Stimulated activated effector memory CD8-positive, alpha-beta T cell treated with anti-CD3 and anti-CD28 coated beads, Interleukin-12 subunit alpha, Interleukin-12 subunit beta, amount 100 ng/mL, for 72 hours (primary cell): ENCODE results near the gene HLA-G.
"Not testable (repeated sequence)": the region's sequence is repeated elsewhere in the genome, so short reads cannot be mapped to it uniquely, and the experiment has no call there.

ENCODE experiments used
- ATAC-seq: fragments of 150-1000 bp; cut with Tn5 transposase; 2 replicates; pipeline ENCODE4 v1.10.0; 2021
- DNase-seq, 2 donors: peaks; one replicate each; pipeline ENCODE4 v3.0.0; 2021 to 2022; ENCODE audit warnings: low spot score in 2 of 2
- H3K27ac Mint-ChIP-seq: one replicate; pipeline ENCODE4 v1.8.0; 2022; ENCODE audit warnings: mild to moderate bottlenecking, mixed read lengths
- H3K36me3 Mint-ChIP-seq: one replicate; pipeline ENCODE4 v1.8.0; 2022; ENCODE audit warnings: mild to moderate bottlenecking, mixed read lengths
- H3K4me1 Mint-ChIP-seq: one replicate; pipeline ENCODE4 v1.8.0; 2022; ENCODE audit warnings: mixed read lengths
- H3K4me3 Mint-ChIP-seq: one replicate; pipeline ENCODE4 v1.8.0; 2022; ENCODE audit warnings: mild to moderate bottlenecking, mixed read lengths
- H3K9me3 Mint-ChIP-seq: one replicate; pipeline ENCODE4 v1.8.0; 2022; ENCODE audit warnings: mixed read lengths

The HLA-G gene

DNA sequence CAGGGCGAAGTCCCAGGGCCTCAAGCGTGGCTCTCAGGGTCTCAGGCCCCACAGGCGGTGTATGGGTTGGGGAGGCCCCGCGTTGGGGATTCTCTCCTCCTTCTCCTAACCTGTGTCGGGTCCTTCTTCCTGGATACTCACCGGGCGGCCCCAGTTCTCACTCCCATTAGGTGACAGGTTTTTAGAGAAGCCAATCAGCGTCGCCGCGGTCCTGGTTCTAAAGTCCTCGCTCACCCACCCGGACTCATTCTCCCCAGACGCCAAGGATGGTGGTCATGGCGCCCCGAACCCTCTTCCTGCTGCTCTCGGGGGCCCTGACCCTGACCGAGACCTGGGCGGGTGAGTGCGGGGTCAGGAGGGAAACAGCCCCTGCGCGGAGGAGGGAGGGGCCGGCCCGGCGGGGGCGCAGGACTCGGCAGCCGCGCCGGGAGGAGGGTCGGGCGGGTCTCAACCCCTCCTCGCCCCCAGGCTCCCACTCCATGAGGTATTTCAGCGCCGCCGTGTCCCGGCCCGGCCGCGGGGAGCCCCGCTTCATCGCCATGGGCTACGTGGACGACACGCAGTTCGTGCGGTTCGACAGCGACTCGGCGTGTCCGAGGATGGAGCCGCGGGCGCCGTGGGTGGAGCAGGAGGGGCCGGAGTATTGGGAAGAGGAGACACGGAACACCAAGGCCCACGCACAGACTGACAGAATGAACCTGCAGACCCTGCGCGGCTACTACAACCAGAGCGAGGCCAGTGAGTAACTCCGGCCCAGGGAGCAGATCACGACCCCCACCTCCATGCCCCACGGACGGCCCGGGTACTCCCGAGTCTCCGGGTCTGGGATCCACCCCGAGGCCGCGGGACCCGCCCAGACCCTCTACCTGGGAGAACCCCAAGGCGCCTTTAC is at the start of gene HLA-G:
TSS of gene HLA-G (plus strand) at position 247 of the 892 bp plus-strand sequence. CDS start at position 267, 20 bp downstream.
- ATAC-seq (peak; percentile 25), DNase-seq (no peak)
- H3K4me1 Mint-ChIP-seq, result no peaks in the 10 kb centered on the region
- H3K36me3 Mint-ChIP-seq, result no peaks in the 10 kb centered on the region
- no peak within 1 kb of the TSS for H3K27ac Mint-ChIP-seq
- no peaks in the 10 kb centered on the region for H3K9me3 Mint-ChIP-seq
- peak within 1 kb of the TSS; percentile 52 for H3K4me3 Mint-ChIP-seq

DNA sequence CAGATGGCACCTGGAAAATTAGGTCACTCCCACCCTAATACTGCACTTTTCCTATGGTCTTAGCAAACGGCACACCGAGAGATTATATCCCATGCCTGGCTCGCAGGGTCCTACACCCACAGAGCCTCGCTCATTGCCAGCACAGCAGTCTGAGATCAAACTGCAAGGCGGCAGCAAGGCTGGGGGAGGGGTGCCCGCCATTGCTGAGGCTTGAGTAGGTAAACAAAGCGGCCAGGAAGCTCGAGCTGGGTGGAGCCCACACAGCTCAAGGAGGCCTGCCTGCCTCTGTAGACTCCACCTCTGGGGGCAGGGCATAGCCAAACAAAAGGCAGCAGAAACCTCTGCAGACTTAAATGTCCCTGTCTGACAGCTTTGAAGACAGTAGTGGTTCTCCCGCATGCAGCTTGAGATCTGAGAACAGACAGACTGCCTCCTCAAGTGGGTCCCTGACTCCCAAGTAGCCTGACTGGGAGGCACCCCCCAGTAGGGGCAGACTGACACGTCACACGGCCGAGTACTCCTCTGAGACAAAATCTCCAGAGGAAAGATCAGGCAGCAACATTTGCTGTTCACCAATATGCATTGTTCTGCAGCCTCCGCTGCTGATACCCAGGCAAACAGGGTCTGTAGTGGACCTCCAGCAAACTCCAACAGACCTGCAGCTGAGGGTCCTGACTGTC is 47.5 kb upstream of the HLA-G start:
- DNase-seq, H3K9me3 Mint-ChIP-seq, ATAC-seq, H3K27ac Mint-ChIP-seq, H3K36me3 Mint-ChIP-seq, H3K4me3 Mint-ChIP-seq, H3K4me1 Mint-ChIP-seq: not testable (repeated sequence)

DNA sequence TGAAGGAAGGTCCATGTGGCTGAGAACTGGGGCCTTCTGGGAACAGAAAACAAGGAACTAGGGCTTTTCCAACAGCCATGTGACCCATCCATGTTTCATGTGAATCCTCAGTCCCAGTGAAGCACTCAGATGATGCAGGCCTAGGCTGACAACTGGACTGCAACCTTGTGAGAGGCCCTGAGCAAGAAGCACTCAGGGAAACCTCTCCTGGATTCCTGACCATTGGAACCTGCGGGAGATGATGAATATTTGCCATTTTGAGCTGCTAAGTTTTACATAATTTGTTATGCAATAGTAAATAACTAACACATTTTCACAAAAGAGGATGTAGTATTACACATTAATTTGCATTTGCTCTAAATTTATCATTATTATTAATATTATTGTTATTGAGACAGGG is 38.4 kb upstream of the HLA-G start:
- H3K36me3 Mint-ChIP-seq, result no peaks in the 10 kb centered on the region

DNA sequence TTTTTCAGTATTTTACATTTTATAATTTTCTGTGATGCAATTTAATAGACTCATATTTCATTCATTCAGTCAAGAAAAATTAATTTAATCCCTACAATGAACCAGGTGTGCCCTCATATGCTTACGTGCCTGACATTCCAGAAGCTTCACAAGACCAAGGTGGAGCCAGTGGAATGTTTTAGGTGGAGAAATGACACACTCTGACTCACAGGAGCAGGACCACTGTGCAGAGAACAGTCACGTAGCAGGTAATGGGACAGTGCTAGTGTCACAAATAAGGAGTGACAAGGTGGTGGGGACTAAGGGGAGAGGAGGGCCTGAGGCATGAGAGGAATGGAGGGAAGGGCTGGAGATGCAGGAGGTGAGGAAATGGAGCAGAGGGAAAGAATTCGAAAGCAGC is 37.0 kb upstream of the HLA-G start:
- Mint-ChIP-seq H3K9me3 (peaks cover 8% of the 10 kb centered on the region), H3K36me3 (no peaks in the 10 kb centered on the region), H3K4me1 (peaks cover 8% of the 10 kb centered on the region), H3K27ac (no peak overlapping the region), H3K4me3 (peak overlapping the region; percentile 76)
- no peak for ATAC-seq
- DNase-seq, result no peak

More for the DNA sequence above, 38.4 kb upstream of the HLA-G start:
- peaks cover 8% of the 10 kb centered on the region for H3K9me3 Mint-ChIP-seq
- no peak for ATAC-seq
- no peak overlapping the region for H3K27ac Mint-ChIP-seq
- no peak overlapping the region for H3K4me3 Mint-ChIP-seq
- peaks cover 8% of the 10 kb centered on the region for H3K4me1 Mint-ChIP-seq
- DNase-seq, result no peak

DNA sequence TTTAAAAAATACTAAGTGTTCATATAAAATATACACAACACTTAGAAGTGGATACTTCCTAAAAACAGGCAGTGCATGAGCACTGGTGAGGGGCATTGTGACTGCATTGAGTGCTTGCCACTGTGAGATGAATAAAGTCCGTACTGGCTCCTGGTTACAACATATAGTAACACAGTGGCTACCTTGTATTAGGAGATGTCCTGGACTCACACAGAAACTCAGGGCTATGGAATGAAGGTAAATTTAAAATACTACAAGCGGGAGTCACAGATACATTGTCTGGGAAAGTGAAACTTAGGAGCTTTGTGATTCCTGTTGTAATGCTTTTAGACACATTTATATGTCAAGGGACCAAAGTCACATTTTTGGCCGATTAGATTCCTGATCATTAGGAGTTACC is 36.5 kb upstream of the HLA-G start:
- no peaks in the 10 kb centered on the region for H3K36me3 Mint-ChIP-seq
- H3K9me3 Mint-ChIP-seq, result peaks cover 8% of the 10 kb centered on the region
- ATAC-seq, result no peak
- H3K4me3 Mint-ChIP-seq, result peak overlapping the region; percentile 76
- no peak overlapping the region for H3K27ac Mint-ChIP-seq
- peaks cover 8% of the 10 kb centered on the region for H3K4me1 Mint-ChIP-seq
- DNase-seq, result no peak

DNA sequence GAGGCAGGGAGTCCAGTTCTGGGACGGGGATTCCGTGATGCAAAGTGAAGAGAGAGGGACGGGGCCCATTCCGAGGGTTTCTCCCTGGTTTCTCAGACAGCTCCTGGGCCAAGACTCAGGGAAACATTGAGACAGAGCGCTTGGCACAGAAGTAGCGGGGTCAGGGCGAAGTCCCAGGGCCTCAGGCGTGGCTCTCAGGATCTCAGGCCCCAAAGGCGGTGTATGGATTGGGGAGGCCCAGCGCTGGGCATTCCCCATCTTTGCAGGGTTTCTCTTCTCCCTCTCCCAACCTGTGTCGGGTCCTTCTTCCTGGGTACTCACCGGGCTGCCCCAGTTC is 35.9 kb upstream of the HLA-G start:
- Mint-ChIP-seq H3K9me3 (peaks cover 8% of the 10 kb centered on the region), H3K4me3 (peak overlapping the region; percentile 76), H3K4me1 (peaks cover 8% of the 10 kb centered on the region), H3K36me3 (no peaks in the 10 kb centered on the region), H3K27ac (peak overlapping the region; percentile 81)
- DNase-seq (no peak), ATAC-seq (no peak)

DNA sequence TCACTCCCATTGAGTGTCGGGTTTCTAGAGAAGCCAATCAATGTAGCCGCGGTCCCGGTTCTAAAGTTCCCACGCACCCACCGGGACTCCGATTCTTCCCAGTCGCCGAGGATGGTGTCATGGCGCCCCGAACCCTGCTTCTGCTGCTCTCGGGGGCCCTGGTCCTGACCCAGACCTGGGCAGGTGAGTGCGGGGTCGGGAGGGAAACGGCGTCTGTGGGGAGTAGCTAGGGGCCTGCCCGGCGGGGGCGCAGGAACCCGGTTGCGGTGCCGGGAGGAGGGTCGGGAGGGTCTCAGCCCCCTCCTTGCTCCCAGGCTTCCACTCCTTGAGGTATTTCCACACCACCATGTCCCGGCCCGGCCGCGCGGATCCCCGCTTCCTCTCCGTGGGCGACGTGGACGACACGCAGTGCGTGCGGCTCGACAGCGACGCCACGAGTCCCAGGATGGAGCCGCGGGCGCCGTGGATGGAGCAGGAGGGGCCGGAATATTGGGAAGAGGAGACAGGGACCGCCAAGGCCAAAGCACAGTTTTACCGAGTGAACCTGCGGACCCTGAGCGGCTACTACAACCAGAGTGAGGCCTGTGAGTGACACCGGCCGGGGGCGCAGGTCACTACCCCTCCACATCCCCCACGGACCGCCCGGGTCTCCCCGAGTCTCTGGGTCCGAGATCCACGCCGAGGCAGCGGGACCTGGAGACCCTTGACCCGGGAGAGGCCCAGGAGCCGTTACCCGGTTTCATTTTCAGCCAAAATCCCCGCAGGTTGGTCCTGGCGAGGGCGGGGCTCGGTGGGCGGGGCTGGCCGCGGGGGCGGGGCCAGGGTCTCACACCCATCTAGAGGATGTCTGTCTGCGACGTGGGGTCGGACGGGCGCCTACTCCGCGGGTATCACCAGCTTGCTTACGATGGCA is 35.2 kb upstream of the HLA-G start:
- peak overlapping the region; percentile 81 for H3K27ac Mint-ChIP-seq
- H3K9me3 Mint-ChIP-seq, result peaks cover 8% of the 10 kb centered on the region
- H3K36me3 Mint-ChIP-seq, result no peaks in the 10 kb centered on the region
- peak; percentile 86 for ATAC-seq
- peak; percentile 61 to 84 for DNase-seq
- H3K4me1 Mint-ChIP-seq, result peaks cover 8% of the 10 kb centered on the region
- peak overlapping the region; percentile 76 for H3K4me3 Mint-ChIP-seq

DNA sequence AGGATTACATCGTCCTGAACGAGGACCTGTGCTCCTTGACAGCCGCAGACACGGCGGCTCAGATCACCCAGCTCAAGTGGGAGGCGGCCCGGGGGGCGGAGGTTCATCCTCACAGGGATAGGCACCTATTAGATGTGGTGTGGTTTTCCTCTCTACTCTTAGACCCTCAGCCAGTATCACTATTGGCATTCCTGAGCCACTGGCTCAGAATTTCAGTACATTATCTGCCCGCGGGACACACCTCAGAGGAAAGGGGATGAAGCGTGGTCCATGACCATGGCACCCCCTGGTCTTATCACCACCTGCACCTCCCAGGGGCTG is 34.6 kb upstream of the HLA-G start:
- DNase-seq, result no peak
- Mint-ChIP-seq H3K27ac (no peak overlapping the region), H3K4me1 (peaks cover 8% of the 10 kb centered on the region), H3K4me3 (peak overlapping the region; percentile 76), H3K9me3 (peaks cover 8% of the 10 kb centered on the region), H3K36me3 (no peaks in the 10 kb centered on the region)
- peak; percentile 17 for ATAC-seq

GRCh38 chr6:29793796-29794195 is 33.8 kb upstream of the HLA-G start:
- no peak for ATAC-seq
- Mint-ChIP-seq H3K27ac (no peak overlapping the region), H3K36me3 (no peaks in the 10 kb centered on the region), H3K4me1 (peaks cover 8% of the 10 kb centered on the region), H3K4me3 (no peak overlapping the region), H3K9me3 (peaks cover 4% of the 10 kb centered on the region)
- DNase-seq, result no peak

DNA sequence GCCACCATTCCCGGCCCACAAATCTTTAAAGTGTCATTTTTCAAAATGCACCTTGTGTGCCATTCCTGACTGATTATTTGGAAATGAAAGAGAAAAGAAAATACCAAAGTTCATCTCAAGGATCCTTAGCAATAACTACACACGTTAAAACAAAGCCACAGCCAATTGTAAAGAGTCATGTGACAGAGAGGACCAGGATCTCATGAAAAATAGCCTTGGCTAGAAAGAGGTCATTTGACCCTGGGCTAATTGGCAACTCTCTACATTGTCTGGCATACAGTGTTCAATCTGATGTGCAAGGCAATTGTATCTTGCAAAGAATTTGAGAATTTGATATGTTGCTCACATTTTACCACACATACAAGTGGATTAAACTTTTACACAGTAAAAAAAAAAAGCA is 31.6 kb upstream of the HLA-G start:
- H3K27ac Mint-ChIP-seq, result no peak overlapping the region
- H3K4me3 Mint-ChIP-seq, result no peak overlapping the region
- no peaks in the 10 kb centered on the region for H3K36me3 Mint-ChIP-seq
- peaks cover 8% of the 10 kb centered on the region for H3K4me1 Mint-ChIP-seq
- no peaks in the 10 kb centered on the region for H3K9me3 Mint-ChIP-seq
- ATAC-seq, result no peak
- DNase-seq, result no peak

DNA sequence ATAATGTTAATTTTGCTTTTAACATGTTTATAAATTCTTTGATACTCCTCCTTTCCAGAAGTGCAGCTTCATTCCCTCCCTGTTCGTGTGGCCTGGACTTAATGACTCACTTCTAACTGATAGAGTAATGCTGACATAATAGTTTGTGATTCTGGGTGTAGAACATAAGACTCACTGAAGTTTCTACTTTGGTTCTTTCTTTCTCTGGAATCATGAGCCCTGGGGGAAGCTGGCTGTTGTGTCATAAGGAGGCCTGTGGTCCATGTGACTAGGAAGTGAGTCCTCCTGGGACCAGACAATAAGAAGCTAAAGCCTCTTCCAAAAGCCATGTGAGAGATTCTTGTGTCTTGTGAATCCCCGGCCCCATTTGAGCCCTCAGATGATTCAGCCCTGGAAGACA is 30.5 kb upstream of the HLA-G start:
- H3K27ac Mint-ChIP-seq, result no peak overlapping the region
- peaks cover 8% of the 10 kb centered on the region for H3K4me1 Mint-ChIP-seq
- H3K9me3 Mint-ChIP-seq, result no peaks in the 10 kb centered on the region
- no peak overlapping the region for H3K4me3 Mint-ChIP-seq
- H3K36me3 Mint-ChIP-seq, result no peaks in the 10 kb centered on the region
- no peak for ATAC-seq
- DNase-seq, result no peak

DNA sequence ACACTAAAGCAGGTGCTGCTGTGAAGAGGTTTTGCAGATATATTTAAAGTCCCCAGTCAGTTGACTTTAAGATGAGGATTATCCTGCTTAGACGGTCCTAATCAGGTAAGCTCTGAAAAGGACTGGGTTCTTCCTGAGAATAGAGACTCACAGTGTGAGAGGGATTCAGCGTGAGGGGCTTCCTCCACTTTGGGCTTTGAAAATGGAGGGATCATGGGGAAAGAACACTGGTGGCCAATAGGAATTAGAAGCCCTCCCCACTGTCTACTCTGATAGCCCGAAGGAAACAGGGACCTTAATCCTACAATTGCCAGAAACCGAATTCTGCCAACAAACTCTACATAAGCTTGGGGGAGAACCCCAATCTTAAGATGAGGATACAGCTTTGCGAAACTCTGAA is 29.7 kb upstream of the HLA-G start:
- ATAC-seq (no peak), DNase-seq (no peak)
- no peaks in the 10 kb centered on the region for H3K9me3 Mint-ChIP-seq
- H3K4me1 Mint-ChIP-seq, result peaks cover 6% of the 10 kb centered on the region
- no peak overlapping the region for H3K4me3 Mint-ChIP-seq
- no peak overlapping the region for H3K27ac Mint-ChIP-seq
- H3K36me3 Mint-ChIP-seq, result no peaks in the 10 kb centered on the region

DNA sequence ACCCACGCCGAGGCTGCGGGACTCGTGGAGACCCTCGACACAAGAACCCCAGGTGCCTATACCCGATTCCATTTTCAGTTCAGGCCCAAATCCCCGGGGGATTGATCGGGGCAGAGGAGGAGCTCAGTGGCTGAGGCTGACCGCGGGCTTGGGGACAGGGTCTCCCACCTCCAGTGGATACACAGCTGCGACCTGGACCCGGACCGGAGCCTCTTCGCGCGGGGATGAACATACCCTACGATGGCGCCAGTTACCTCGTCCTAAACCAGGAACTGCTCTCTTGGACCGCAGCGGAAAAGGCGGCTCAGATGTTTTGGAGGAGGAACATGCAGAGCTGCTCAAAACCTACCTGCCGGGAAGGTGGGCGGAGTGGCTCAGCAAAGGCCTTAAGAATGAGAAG is 27.4 kb upstream of the HLA-G start:
- H3K36me3 Mint-ChIP-seq, result no peaks in the 10 kb centered on the region
- no peak for DNase-seq
- H3K4me1 Mint-ChIP-seq, result no peaks in the 10 kb centered on the region
- H3K4me3 Mint-ChIP-seq, result no peak overlapping the region
- H3K27ac Mint-ChIP-seq, result no peak overlapping the region
- no peak for ATAC-seq
- H3K9me3 Mint-ChIP-seq, result no peaks in the 10 kb centered on the region

GRCh38 chr6:29806387-29806786 is 21.2 kb upstream of the HLA-G start:
- no peaks in the 10 kb centered on the region for H3K9me3 Mint-ChIP-seq
- no peaks in the 10 kb centered on the region for H3K4me1 Mint-ChIP-seq
- DNase-seq (no peak), ATAC-seq (no peak)
- H3K36me3 Mint-ChIP-seq, result no peaks in the 10 kb centered on the region
- H3K27ac Mint-ChIP-seq, result no peak overlapping the region
- H3K4me3 Mint-ChIP-seq, result no peak overlapping the region

DNA sequence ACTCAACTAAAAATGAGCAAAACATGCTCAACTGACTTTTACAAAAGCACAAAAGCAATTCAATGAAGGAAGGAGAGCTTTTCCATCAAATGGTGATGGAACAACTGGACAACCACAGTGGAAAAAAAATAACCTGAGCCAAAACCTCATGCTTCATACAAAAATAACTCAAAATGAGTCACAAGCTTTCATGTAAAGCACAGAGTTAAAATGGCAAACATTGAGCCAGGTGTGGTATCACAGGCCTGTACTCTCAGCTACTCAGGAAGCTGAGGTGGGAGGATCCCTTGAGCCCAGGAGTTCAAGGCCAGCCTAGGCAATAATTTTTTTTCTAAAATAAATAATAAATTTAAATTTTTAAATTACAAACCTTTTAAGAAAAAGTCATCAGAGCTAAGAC is 18.4 kb upstream of the HLA-G start:
- no peaks in the 10 kb centered on the region for H3K36me3 Mint-ChIP-seq
- no peaks in the 10 kb centered on the region for H3K9me3 Mint-ChIP-seq
- ATAC-seq (no peak), DNase-seq (peak in 1 of 2 donors; percentile 6)
- no peak overlapping the region for H3K4me3 Mint-ChIP-seq
- no peaks in the 10 kb centered on the region for H3K4me1 Mint-ChIP-seq
- H3K27ac Mint-ChIP-seq, result no peak overlapping the region
